GM10847 (cell line): Measurements from ENCODE around the gene SAP30BP.

Source experiments
- POLR2A ChIP-seq: IDR thresholded peaks from 2 replicates; pipeline ENCODE4 v1.6.1; 2011; ENCODE audit not compliant: insufficient read length; ENCODE audit errors: extremely low read depth

Gene SAP30BP

GRCh38 chr17:75630071-75630917 is 36.8 kb upstream of the SAP30BP start:
- TF ChIP-seq POLR2A: no peak

GRCh38 chr17:75631353-75631752 is 35.8 kb upstream of the SAP30BP start:
- TF ChIP-seq POLR2A: no peak

GRCh38 chr17:75632428-75632827 is 34.7 kb upstream of the SAP30BP start:
- TF ChIP-seq POLR2A: no peak

GRCh38 chr17:75632863-75633485 is 34.2 kb upstream of the SAP30BP start, which contains the start of gene SMIM5:
Gene SMIM5 (plus strand): TSS chr17:75633434. CDS start chr17:75640202, 6,768 bp downstream.
- no peak for TF ChIP-seq POLR2A

GRCh38 chr17:75633486-75634375 is 33.4 kb upstream of the SAP30BP start:
- TF ChIP-seq POLR2A: no peak

GRCh38 chr17:75634376-75634740 is 32.8 kb upstream of the SAP30BP start:
- TF ChIP-seq POLR2A: no peak

- no peak for TF ChIP-seq POLR2A
These were observed 32.2 kb upstream of the SAP30BP start for GRCh38 chr17:75634754-75635609.

GRCh38 chr17:75635610-75636202 is 31.4 kb upstream of the SAP30BP start:
- TF ChIP-seq POLR2A: no peak

GRCh38 chr17:75636381-75637142 is 30.6 kb upstream of the SAP30BP start:
- no peak for TF ChIP-seq POLR2A

- no peak for TF ChIP-seq POLR2A
These were observed 30.0 kb upstream of the SAP30BP start for GRCh38 chr17:75637143-75637538.

- TF ChIP-seq POLR2A: no peak
These were observed 29.6 kb upstream of the SAP30BP start for GRCh38 chr17:75637551-75637950.

- no peak for TF ChIP-seq POLR2A
These were observed 28.2 kb upstream of the SAP30BP start for GRCh38 chr17:75638893-75639292.

GRCh38 chr17:75639327-75639726 is 27.8 kb upstream of the SAP30BP start:
- no peak for TF ChIP-seq POLR2A

- TF ChIP-seq POLR2A: no peak
These were observed 27.2 kb upstream of the SAP30BP start for GRCh38 chr17:75639771-75640555.
